Stimulated activated CD8-positive, alpha-beta memory T cell treated with anti-CD3 and anti-CD28 coated beads, Interleukin-12 subunit alpha, Interleukin-12 subunit beta, amount 100 ng/mL, for 24 hours (primary cell): ENCODE measurements around the gene TIAM1.
"Not testable (repeated sequence)": the region's sequence is repeated elsewhere in the genome, so short reads cannot be mapped to it uniquely, and the experiment has no call there.

Experiments used
- DNase-seq: peaks from one replicate; pipeline ENCODE4 v3.0.0-alpha.2; 2020; ENCODE audit errors: extremely low read depth

Gene TIAM1

DNA sequence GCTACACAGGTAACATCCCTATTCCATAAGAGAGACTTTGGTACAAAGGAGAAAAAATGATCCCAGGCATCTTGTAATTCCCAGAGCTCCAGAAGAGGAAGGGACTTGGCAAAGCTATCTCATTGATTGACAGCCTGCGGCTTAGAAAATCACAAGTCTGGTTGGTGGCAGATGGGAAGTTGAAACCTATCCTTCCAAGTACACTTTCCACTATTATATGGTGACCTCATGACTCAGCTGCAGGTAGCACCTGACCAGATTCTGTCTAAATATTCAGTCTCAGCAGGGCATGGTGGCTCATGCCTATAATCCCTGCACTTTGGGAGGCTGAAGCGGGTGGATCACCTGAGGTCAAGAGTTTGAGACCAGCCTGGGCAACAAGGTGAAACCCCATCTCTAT is 89.9 kb downstream of the TIAM1 start:
- no peak for DNase-seq

DNA sequence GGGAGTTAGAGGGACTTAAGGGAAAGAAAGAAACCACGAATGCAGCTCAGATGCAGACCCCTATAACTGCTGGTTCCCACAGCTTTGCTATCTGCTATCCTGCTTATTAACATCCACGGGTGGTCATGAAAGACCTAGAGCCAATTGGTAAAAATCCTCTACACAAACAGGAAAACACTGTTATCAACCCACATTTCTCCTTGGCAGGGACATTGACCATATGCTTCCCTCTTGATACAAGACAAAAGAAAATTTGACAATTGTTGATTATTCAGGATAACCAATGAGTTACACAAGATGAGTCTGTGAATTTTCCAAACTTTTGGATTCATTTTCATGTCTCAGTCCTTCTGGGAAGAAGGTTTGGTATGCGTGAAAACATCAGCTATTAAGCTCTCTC is 90.4 kb downstream of the TIAM1 start:
- DNase-seq = no peak

DNA sequence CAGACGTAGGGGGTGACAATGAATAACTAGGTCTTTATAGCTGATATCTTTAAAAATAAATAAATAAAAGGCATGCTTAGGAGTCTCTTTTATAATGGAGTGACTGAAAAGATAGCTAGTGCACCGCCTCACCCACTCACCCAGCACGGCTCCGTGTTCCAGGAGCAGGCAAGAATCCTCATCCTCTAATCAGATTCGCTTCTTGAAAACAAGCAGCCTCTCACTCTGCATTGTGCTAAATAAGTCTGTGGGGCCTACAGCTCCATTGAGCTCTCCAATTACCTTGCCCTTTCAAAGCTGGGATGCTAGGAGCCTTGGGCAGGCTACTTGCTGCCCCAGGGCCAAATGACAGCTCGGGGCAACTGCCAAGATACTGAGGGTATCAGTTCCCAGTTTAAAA is 91.5 kb downstream of the TIAM1 start:
- DNase-seq = no peak

DNA sequence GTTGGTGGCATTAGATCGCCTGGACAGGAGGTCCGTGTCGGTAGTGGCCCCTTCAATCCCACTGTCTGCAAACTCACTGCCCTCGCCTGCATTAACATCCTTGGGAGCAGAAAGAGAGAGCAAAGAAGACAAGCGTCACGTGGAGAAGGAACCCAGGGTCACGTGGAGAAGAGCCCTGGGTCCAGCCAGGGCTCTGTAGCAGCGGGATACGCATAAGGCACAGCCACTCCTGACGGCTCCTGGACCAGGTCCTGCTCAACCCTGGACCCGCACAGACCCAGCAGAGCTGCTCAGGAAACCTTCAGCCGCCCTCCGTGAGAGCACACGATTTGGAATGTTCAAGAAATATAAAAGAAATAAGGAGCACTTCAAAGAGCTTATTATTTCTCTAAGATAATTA is 92.0 kb downstream of the TIAM1 start:
- DNase-seq = no peak

DNA sequence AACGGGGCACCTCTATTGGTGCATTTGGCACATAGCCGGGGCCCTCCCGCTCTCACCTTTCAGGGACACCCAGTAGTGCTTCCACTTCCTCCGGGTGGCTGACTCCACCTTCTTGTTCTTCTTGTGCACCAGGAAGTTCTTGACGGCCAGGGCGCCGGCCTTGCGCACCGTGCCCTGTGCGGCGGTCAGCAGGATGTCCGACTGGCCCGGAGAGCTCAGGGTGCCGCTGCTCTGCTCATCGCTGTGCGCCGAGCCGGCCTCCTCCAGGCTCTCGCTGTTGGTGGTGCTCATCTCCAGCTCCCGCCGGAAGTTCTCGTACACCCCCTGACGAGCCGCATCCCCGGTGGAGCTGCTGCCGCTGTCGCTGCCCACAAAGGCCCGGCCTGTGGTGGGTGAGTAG is 92.4 kb downstream of the TIAM1 start:
- DNase-seq = no peak

DNA sequence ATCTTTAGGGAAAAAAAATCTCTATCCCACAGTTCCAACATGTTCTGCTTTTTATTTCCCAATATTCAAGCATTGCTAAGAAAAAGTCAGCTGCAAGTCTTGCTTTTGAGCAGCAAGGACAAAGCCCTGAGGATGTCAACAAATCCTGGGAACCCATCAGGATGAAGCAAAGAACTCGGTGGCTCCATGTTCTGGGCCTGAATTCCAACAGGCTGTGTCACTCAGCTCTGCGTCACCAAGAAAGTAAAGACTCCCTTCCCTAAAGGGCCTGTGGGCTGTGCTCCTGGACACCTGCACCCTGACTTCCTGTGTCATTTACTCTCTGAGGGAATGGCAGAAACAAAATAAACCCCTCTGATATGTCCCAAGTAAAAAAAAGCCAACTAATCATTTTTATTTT is 95.5 kb downstream of the TIAM1 start:
- no peak for DNase-seq

DNA sequence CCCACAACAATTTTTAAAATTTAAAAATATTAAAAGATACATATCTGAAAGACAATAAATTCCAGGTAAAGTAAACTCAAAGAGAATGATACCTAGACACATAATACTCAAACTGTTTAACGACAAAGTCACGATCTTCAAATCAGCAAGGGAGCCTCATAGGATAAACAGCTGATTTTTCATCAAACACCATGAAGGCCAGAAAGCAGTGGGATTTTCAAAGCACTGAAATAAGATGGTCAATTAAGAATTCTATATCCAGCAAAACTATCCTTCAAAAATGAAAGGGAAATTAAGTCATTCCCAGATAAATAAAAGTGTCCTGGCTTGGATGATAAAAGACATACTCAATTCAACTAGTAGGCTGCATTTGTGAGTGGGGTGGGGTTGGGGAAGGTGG is 100.5 kb downstream of the TIAM1 start:
- no peak for DNase-seq

DNA sequence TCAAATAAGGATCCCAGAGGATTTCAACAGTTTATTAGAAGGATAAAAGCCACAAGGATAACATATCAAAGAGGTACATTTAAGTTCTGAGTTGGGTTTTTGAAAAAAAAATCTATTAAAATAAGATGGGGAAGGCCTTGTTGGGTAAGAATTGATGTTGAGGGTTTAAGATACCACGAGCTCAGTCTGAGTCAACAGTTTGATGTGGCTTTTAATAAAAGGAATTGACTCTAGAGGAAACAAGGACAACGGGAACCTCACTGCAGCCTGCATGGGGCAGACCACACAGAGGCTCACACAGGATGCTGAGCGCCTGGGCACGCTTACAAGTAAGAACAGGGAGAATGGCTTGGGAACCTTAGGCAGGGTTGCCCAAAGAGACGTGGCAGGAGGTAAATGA is 107.5 kb downstream of the TIAM1 start:
- DNase-seq = no peak

DNA sequence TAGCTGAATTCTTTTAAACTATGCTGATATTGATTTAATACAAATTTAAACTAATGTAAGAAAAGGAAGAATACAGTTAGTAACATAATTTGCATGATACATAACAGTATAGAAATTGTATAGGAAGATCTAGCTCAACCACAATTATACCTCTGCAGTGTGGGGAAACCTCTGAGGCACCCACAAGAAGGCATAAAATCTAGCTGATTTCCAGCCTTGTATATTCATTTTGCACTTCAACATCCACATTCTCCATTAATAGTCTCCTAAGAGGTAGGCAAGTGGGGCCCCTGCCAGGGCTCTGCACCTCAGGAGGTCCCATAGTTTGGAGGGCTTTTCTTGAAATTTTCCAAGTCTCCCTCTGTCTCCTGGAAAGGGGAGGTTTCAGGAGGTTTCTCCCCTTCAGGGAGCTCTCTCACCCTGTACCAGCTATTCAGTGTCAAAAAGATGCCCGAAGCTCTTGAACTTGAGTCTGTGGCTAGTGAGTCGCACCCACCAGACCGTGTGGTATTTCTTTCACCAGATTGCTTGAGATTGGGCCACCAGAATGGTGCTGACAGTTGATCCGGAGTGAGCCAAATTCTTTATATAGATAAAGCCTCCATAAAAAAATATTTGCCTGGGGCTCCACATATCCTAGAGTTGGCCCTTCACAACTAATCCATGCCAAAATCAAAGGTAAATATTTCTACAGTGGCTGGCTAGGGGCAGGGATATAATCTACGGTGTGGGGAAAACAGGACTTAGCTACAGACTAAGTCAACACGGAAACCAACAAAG is 108.2 kb downstream of the TIAM1 start:
- no peak for DNase-seq

DNA sequence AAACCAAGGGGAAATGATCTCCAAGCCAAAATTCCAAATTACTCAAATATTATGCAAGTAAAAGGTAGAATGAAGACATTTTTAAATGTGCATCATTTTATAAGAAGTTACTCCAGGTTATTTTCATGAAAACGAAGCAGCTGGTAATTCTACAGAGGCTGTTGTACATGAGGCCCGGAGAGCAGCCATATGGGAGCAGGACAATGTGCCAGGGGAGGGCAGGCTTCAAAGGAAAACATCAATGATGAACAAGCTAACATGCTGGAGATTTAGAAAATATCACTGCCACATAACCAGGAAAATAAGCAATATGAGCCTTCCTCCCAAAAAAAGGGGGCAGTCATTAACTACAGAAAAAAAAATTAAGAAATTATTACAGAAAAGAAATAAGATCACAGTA is 109.1 kb downstream of the TIAM1 start:
- DNase-seq = no peak

DNA sequence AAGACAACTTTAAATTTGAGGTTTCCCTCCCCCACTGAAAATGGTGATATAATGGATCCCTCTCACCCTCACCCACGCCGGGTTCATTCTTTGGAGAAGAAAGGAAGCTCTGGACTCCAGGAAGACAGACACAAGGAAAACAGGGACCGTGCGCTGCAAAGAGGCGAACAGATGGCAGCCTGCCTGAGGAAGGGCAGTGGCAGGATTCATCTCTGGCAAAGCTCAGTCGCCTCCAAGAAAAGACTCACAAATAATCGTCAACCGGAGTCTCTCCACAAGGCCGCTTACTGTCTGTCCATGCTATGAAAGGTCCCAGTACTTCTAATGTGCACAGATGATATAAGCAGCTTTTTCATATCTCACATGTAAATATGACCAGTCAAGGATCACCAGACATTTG is 110.3 kb downstream of the TIAM1 start:
- no peak for DNase-seq

DNA sequence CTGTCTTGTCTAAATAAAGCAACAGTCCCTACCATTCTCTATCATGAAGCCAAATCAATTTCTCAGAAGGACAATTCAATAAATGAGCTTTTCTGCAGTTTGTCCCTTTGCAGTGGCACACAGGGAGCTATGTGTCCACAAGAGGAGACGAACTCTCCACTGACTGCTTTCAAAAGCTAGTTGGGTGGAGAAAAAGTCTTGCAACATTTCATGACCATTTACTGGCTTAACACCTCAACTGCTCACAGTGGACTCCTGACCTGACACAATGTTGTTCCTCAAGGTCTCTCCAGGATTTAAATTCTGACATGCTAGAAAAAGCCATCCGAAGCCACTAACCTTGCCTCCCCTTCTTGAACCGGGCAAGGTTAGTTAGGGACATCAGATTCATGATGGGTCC is 111.7 kb downstream of the TIAM1 start:
- DNase-seq = no peak

DNA sequence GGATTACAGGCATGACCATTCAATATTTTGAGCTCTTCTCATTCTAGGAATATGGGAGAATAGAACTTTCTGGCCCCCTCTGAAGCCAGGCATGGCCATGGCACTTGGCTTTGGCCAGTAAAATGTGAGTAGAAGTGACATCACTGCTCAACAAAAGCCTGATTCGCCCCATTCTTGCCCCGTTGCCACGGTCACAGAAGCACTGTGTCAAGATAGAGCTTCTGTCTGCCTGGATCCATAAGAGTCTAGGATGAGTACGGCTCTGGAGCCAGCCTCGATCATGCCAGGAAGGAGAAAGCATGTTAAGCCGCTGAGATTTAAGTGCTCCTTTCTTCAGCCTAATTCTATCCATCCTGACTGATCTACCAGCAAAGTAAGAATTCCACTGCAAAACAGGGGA is 113.1 kb downstream of the TIAM1 start:
- DNase-seq = no peak

DNA sequence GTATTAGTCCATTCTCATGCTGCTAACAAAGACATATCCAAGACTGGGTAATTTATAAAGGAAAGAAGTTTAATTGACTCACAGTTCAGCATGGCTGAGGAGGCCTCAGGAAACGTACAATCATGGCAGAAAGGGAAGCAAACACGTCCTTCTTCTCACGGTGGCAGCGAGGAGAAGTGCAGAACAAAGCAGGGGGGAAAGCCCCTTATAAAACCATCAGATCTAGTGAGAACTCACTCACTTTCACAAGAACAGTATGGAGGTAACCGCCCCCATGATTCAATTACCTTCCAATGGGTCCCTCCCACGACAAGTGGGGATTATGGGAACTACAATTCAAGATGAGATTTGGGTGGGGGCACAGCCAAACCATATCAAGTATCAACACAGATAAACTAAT is 115.3 kb downstream of the TIAM1 start:
- not testable (repeated sequence) for DNase-seq

DNA sequence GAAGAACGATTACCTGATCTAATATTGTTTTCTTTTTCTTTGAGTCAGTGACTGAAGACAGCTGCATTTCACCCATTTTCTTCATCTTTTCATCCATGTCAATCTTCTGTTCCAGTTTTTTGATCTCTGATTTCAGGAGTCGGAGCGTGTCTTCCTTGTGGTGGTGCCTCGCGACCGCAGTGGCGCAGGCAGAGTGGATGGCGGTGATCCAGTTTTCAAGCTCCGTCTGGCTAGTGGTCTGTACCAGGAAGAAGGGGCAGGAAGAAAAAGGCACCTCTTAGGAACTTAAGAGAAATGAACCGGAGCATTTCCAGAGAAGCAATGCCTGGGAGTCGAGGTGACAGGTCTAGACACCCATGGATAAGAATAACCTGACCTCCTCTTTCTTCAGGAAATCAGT is 118.3 kb downstream of the TIAM1 start:
- no peak for DNase-seq

DNA sequence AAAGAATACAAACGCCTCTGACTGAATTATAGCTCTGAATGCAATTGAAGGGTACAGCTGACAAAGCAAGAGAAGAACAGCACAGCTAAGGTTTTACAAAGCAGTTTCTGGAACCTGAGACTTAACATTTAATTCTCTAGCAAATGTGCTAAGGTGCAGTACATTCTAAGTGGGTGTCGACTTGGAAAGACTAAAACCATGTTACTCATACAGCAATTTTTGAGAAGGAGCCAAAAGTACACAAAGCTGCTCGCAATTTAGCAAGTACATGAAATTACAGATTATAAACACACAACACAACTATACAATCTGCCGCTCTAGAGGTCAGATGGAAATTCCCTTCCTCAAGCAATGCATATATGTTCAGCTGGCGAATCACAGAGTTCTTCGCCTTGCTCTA is 121.9 kb downstream of the TIAM1 start:
- DNase-seq = no peak

DNA sequence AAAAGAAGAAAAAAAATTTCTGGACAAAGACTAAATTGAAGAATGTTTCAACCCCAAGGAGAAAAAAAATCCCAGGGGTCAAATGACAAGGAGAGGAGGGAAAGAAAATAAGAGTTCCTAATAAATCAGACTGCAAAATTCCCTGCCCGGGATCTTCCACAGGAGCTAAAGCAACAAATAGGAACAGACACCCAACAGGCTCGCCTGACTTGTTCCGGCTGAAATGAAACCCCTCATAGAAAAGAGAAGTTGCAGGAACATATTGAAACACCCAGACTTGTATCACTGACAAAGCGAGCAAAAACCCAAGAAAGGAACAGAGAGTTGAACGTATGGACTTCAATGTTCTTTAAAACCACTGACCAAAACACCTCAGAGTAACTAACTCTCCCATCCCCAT is 123.0 kb downstream of the TIAM1 start:
- DNase-seq = no peak

DNA sequence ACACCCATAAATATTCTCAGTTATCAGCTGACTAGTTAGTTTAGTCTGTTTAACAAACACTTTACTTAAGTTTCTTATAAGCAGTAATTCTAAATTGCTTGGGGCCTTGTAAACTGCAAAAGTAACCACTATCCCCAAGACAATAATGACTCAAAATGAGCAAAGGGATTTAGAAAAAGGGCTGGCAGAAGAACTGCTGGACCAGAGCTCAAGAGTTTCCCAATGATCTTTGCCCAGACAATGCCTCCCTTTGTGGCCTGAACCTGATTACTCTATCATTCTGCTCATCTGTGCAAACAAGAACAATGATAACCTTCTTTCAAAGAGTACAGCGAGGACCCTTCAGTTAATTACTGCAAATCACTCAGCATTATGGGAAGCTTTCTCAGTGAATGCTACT is 123.5 kb downstream of the TIAM1 start:
- no peak for DNase-seq

DNA sequence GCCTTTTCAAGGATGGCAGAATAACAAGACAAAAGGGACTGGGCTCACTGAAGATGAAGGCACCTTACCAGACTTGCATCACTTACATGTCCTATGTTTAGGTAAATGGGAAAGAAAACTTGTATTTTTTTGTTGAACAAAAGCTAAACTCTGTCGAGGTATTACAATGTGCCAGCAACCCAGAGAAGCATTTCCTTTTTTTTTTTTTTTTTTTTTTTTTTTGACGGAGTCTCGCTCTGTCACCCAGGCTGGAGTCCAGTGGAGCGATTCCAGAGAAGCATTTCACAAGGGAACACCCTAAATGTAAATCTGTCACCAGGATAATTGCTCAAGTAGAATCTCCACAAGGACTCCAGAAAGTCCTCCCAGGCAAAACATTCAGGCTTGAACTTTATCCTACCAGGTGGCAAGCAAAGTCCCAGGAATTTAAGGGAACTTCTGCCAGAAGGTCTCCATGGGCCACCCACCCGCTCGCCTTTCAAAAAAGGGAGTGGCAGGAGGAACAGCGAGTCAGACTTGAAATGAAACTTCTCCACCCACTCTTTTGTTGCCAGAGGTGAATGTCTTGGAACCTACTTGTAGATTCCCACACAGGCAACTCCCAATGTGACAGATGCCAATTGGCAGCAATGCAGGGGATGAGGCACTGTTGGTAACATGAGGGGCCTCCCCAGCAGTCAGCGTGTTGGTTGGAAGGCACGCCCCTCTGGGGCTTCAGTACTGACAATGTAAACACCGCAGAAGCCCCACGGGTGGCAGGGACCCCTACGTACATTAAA is 125.0 kb downstream of the TIAM1 start:
- no peak for DNase-seq

DNA sequence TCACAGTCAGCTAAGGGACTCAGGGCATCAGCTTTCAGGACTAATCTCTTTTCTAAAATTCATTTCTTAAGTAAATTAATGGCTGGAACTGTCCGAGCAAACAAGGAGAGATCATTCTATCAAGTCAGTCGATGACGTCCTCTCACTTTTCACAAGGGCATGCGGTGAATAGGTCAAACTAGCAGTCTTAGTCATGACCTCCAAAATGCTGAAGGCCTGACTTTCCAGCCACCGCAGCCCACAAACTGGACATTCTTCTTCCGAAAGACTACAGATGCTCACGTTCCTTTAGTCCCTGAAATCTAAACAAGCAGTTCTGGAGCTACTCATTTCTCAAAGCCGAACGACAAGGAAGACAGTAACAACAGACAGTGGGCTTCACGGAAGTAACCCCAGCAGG is 127.9 kb downstream of the TIAM1 start:
- no peak for DNase-seq

DNA sequence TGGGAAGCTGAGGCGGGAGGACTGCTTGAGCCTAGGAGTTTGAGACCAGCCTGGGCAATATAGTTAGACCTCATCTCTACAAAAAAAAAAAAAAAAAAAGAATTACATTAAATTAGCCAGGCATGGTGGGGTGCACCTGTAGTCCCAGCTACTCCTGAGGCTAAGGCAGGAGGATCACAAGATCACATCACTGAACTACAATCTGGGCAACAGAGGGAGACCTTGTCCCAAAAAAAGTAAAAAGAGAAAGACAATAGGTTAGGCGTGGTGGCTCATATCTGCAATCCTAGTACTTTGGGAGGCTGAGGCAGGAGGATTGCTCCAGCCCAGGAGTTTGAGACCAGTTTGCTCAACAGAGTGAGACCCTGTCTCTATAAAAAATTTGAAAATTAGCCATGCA is 130.3 kb downstream of the TIAM1 start:
- DNase-seq = no peak

DNA sequence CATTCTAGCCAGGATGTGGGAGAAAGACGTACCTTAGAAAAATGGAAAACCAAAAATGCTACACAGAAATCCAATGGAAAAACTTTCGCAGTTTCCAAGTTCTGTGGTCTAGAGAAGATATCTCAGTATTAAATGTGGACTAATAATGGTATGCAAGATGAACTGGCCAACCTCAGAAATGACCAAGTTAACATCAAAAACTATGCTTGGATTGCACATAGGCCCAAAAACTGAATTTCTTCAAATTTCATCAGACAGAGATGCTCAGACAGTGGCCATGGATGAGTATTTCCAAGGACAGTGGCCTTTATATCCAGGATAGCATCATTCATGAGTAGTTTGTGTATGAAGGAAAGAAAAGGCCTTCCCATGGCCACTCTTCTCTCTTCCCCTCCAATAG is 132.2 kb downstream of the TIAM1 start:
- DNase-seq = no peak

DNA sequence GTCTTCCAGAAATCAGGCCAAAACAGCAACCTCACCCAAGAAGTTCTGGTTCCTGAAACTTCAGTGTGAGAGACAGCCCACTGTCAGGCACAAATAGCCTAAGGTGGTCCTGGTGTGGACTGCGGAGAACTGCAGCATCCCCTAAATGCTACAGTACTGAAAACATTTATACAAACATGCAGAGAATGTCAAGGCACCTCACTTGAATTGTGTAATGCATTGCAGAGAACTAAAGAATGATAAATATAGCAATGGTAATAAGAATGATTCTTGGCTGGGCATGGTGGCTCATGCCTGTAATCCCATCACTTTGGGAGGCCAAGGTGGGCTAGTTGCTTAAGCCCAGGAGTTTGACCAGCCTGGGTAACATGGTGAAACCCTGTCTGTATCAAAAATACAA is 138.6 kb downstream of the TIAM1 start:
- no peak for DNase-seq

DNA sequence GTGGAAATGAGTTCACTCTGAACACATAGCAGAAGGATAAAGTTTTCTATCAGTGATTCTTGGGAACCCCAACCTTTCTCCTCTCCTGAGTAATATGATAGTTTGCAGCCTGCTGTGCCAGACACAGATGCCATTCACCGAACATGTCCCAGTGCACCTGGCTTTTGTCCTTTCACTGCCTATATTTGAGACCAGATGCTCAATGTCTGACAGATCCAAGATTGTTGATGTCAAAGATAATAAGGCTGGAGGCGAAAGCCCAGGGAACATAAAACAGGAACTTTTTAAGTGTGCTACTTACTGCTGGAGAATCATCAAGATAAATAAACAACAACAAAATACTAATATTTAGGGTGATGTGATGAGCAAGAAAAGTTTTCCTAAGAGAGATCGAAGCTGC is 139.3 kb downstream of the TIAM1 start:
- no peak for DNase-seq
